Measurements from ENCODE around the gene ANTXR1.
"Not testable (repeated sequence)": the region's sequence is repeated elsewhere in the genome, so short reads cannot be mapped to it uniquely, and the experiment has no call there.

The ANTXR1 gene

DNA sequence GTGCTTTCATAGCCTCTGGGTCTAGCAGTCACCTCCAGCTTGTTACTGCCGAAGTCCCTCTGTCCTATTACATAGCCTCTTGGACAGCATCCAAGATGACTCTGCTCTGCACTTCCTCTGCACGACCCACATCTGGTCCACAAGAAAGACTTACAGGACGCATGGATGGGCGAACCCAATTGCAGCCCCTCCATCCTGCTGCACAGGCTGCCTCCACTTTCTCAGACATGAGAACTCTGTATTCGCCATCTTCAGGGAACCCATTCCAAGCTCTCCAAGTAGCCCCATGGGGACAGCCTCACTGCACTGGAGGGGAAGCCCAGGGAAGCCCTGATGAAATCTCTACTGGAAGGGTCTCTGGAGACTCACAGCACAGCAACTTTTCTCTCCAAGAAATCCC, 201.9 kb downstream of the ANTXR1 start:
- DNase-seq: peak; percentile 78

DNA sequence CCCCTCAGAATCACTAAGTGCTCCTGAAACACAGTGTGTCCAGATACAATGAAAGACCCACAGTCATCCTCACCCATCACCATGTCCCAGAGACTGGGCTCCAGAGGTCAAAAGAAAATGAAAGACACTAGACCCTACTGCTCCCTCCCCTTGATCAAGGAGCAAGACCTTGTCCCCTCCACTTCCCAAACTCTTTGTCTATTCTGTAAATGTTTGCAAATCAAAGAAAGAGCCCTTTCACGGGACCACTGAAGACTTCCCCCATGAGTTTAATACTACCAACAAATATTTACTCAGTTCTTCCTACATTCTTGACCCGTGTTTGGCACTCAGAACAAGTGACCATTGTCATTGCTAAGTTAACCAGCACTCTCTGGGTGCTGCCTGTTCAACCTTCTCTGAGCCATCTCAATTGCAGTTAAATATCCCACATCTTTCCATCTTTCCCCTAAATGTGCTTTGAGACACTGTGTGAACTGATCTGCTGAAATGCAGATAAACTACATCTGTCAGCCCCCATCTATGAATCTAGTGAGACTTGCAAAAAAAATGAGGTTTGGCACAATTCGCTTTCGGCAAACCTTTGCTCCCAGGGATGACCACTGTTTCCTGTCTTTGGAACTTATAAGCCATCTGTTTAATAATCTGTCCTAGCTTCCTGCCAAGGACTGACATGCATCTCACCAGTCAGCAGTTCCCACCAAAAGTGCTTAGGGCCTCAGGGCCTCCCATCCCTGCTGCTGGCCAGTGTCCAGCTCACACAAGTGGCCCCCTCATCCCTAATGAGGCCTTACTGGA, 203.8 kb downstream of the ANTXR1 start:
- DNase-seq: peak; percentile 64

DNA sequence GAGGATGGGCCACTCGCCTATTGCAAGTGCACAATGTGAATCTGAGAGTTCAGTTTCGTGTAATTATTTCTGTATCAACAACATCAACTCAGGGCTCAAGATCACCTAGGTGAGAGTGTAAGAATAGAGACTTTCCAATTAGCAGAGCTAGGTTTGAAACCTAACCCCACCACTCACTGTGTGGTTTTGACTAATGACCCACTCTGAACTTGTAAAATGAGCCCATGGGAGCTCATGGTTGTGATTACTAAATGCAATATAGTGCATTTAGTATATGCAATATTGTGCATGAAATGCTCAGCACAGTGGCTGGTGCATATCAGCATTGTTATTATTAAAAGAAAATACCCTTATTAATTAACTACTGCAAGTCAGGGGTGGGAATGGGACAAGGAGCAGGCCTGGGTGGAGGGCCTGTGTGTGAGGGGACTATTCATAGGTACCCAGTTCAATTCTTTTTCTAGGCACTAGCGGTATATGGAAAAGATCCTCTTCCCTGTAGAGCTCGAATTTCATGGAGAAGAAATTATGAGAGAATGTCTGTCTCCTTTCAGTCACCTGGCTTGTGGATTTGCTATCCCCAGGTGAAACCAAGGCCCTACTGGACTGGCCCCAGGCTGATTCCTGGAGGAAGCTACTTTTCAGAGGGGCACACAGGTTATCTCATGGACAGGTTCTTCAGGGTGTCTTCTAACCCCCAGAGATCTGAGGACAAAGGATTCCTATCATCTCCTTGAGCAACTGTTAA, 204.5 kb downstream of the ANTXR1 start:
- DNase-seq: no peak

DNA sequence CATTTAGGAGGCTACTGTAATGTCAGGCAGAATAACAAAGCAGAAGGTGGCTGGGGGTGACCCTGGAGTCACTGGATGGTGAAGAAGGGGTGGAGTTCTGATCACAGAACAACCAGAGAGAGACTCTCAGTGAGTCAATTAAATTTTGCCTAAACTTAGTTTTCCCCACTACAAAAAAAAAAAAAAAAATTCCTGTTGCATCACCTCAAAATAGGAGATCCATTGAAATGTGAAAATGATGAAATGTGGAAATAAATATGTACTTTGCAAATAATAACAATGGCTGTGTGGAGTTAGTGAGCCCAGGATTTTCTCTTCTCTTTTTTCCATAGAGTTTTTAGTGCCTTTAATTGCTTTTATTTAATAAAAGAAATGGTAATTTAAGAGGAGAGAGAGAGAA, 208.5 kb downstream of the ANTXR1 start:
- DNase-seq: no peak

DNA sequence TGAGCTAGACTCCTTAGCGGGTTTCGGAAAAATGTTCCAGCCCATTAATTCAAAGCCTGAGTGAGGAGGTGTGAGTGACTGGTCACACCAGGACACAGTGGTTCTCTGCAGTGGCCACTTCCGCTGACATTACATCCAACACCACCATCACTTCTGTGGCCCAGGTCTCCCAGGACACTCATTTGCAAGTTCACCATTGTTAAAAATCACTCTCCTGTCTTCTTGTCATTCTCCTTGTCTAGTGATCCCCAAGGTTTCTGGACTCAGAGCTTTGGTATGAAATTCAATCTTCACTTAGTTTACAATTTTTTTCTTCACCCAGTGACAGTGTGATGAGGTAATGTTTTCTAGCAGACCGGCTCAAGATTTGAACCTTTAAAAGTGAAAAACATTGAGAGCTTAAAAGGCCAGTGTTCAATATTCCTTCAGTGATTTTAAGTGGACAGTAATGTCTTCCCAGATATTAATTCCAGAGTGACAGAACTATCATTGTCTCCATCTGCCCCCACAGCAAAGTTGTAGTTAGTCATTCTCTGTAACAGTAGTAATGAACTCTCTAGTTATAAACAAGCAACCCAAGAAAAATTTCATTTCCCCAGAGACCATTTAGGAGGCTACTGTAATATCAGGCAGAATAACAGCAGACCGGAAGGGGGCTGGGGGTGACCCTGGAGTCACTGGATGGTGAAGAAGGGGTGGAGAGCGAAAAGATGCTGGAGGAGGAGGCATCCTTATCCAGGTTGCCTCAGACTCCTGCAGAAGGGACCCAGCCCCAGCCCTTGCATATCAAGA, 209.2 kb downstream of the ANTXR1 start:
- DNase-seq: peak; percentile 84

DNA sequence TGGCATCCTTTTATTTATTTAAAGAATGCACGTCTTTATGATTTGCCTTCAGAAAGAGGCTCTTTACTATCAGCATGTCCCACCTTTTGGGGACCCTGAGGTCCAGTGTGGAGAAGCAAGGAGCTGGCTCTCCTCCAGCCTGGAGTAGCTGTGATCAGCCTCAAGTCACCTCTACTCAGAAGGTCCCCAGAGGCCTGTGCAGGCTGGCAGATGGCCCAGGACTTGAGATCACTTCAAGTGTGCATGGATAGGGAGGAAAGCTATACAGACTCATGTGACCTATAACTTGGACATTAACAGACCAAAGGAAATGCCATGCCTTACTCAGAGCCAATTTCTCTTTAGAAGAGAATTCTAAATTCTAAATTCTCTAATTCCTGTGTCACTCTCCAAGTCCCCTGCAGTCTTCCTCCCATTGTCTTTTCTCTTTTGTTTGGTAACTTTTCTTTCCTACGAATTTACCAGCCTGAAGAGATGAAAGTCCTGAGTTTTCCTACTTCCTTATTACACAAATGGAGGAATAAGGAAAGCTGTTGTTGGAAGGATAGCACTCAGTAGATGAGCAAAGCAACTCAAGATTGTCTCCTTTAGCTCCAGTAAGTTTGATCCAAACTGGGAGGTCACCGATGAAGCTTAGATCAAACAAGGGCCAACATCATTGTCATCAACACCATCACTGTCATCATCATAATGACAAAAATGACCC, 210.1 kb downstream of the ANTXR1 start:
- peak; percentile 61 for DNase-seq

DNA sequence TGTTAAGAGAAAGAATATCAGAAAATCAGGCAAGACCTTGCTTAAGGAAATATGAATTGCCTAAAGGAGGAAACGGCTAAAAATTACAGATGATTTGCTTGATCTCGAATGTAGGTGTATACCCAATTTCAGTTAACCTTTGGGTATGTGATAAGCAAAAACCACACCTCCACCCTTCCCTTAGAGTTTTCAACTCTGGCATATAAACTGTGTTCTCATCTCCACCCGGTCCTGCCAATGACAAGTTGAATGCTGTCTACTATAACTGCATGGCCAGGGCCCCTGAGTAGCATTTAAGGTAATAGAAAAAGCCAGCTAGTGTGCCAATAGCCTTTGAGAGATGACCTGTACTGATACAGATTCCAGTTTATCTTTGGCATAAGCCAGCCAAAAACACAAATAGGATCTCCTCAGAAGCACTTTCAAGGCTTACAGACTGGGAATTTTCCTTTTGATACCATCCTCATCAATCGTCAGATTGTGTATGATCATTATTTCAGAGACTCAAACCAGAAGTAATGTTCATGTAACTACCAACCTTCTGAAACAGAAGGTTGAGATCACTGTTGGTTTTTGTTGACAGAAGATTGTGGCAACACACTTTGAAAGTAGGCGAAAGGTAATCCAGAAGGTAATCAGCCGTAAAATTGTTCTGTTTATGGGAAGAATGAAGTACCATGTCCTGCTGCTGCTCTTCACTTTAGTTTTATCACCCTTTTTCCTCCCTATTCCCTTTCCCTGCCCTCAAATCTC, 211.0 kb downstream of the ANTXR1 start:
- DNase-seq: no peak

DNA sequence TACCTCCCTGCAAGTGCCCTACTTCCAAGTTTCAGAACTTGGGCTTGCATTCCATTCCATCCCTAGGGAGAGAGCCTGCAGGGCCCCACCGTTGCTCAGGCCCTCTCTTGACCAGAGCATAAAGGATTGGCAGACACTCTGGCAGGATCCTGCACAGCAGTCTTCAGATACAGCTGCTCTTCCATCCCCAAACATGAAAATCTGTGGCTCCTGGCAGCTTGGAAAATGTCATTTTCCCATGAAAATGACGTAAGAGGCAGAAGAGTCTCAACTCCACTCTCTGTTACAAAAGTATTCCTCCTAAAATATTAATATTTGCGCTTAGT, 211.5 kb downstream of the ANTXR1 start:
- DNase-seq: no peak

DNA sequence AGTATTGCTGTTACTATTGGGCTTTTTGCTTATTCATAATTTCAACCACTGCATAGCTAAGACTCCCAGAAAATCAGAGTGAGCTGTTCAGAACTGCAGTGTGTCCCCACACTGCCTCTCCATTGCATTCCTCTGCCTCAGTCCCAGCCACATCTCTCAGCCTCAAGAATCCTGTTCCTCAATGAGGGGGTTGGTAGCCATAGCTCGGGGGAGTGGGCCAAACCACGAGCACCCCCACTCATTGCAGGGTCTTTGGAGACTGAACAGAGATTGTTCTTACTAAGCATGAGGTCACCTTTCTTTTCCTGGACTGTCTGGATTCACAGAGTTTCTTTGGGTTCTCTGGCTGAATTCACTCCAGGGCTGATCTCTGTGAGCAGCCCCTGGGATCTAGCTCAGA, 213.0 kb downstream of the ANTXR1 start:
- peak; percentile 90 for DNase-seq

DNA sequence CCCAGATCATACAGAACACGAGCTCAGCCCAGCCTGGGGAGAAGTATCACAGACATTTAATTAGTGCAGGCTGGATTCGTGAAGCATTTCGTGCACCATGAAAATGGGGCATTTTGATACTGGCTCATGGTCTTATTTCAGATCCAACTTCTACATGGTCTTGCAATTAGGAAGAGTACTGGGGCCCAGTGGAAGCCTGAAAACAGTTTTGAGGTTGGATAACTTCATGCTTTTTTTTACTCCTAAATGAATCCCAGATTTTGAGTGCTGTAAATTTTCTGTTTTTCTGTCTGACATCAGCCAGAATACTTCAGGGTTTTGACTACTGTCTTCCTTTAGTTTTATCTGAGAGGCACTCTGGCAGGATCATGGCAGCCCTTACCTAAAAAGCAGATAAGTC, 213.9 kb downstream of the ANTXR1 start:
- DNase-seq: peak; percentile 33

DNA sequence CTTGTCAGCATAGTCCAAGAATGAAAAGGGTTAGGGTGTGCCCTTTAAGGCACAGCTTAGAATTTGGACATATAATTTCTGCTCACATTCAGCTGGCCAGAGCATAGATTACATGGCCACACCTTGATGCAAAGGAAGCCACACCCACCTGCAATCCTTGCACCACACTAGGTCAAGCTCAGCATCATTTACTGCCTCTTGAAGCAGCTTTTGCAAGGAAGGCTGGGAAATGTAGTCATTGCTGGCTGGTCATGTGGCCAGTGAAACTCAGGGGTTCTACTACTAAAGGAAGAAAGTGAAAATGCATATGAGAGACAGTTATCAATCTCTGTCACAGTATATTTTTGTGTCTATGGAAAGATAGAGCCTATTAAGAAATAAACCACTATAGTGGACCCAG, 214.7 kb downstream of the ANTXR1 start:
- no peak for DNase-seq

DNA sequence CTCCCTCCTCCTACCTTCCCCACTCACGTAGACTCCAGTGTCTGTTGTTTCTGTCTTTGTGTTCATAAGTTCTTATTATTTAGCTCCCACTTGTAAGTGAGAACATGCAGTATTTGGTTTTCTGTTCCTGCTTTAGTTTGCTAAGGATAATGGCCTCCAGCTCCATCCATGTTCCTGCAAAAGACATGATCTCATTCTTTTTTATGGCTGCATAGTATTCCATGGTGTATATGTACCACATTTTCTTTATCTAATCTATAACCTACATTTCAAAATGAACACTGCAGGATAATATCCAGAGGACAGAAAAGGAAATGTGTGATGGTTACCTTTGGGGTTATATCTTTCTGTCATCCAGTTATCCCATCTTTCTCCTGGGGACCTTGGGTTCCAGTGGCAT, 218.0 kb downstream of the ANTXR1 start:
- not testable (repeated sequence) for DNase-seq

DNA sequence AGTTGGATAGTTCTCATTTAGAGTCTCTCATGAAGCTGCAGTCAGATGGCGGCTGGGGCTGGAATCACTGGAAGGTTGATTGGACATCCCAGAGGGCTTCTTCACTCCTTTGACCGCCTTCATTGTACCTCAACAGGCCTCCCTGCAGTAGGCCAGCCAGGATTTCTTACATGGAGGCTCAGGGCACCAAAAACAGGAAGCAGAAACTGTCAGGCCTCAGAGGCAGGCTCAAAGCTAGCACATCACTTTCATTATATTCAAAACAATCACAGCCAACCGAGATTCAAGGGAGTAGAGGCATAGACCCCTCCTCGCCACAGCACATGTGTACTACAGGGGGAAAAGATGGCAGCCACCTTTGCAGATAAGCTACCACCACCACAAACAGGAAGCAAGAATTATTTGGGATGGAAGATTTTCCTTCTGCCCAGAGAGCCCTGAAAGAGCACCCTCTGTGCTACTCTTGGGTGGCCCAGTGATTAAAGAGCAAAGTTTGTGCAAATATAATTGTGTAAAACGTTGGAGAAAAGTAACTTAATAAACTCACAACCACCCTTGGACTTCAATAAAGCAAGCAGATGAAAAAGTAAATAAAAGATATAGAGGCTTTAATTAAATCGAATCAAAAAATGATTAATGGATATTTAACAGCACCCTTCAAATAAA, 218.8 kb downstream of the ANTXR1 start:
- DNase-seq: no peak

DNA sequence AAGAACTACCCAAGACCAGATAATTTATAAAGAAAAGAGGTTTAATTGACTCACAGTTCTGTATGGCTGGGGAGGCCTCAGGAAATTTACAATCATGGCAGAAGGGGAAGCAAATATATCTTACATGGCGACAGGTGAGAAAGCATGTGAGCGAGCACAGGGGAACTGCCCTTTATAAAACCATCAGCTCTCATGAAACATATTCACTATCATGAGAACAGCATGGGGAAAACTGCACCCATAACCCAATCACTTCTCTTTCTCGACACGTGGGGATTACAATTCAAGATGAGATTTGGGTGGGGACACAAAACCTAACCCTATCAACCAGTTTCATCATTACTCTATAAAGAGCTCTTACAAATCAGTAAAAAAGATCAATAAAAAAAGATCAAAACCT, 222.9 kb downstream of the ANTXR1 start:
- not testable (repeated sequence) for DNase-seq

DNA sequence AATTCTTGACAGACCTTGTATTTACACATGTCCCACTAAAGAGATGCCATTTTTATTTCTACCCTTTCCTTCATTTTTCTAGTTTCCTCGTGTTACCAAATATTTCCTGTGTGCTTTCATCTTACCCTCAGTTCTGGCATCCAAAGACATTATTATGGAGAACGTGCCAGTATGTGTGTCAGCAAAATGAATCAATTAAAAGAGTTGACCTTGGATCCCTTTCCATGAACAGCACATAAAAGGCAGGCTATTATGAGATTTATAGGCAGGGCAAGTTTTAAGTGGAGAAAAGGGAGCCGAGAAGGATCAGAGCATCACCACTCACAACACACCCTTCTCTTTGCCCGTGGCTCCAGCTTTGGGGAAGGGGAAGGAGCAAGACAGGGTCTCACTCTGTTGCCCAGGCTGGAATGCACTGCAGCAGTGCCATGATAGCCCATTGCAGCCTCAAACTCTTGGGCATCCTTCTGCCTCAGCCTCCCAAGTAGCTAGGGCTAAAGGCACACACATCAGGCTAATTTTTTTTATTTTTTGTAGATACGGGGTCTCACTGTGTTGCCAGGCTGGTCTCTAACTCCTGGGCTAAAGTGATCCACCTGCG, 224.2 kb downstream of the ANTXR1 start:
- peak; percentile 39 for DNase-seq

DNA sequence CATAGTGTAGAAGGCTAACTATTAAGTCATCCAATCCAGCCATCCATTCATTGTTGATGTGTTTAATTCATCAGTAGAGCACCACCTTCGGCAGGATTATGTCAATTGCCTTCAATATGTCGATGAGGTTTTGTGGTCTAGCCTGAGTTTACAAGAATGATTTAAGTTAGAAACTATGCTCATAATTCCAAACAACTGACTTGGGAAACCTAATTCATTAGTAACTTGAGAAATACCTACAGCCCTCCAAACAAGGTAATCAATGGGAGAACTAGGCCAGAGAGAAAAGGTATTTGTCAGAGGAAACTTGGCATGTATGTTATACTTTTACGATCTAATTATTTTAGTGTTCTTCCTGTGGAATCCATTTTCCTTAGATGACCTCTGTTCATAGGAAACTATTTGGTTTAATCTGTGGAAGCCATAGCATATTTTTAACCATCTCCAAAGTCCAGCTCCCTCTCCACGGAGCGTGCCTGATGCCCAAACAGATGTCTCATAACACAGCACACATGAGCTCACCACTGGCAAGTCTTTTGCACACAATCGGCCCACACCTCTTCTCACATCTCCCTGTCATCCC, 225.6 kb downstream of the ANTXR1 start:
- peak; percentile 94 for DNase-seq

DNA sequence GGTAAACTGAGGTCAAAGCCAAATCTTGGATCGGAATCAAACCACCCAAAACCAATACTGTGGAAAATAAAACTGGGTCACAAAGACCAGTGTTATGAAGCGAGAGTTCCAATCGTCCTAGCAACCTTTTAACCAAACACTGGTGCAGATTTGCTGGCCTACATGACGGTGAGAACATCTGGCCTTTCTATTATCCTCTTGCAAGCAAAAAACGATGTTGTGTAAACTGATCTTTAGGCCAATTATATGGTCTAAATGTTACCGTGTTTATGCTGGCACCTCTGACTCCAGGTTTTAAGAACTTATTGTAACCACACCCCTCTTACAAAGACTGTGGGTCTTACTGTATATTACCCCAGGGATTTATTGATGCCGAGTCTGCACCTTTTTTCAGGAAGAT, 228.1 kb downstream of the ANTXR1 start:
- no peak for DNase-seq

DNA sequence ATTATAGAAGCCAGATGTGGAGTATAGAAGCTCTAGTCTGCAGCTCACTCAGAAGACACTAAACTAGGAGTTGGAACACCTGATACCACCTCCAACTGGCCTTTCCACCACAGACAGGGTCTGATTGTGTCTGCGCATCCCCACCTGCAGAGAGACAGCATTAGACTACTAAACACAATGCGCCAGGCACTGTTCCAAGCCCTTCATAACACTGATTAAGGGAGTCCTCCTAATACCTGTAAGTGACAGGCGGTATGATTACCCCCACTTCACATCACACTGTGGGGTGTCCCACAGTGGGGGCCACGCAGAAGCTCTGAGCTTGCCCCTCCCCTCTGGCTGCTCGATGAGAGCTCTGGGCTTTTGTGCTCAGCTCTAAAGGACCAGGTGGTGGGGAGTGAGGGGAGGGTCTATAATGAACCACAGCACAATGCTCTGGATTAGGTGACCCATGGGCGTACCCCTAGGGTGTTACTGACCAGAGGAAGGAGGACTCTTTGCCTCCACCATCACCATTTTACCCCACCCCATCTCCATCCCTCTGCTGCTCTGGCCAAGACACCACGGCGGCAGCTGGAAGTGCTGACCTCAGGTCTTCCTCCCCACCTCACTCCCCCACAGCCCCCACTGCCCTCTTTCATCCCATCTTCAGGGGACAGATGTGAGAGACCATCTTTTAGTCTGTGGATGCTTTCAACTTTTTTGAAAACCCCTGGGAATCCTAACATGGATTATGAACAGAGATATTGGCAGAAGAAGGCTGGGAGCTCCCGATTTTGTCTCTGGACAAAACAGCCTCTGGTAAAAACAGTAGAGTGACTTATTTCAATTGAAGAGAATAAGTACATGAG, 228.9 kb downstream of the ANTXR1 start:
- DNase-seq: no peak

DNA sequence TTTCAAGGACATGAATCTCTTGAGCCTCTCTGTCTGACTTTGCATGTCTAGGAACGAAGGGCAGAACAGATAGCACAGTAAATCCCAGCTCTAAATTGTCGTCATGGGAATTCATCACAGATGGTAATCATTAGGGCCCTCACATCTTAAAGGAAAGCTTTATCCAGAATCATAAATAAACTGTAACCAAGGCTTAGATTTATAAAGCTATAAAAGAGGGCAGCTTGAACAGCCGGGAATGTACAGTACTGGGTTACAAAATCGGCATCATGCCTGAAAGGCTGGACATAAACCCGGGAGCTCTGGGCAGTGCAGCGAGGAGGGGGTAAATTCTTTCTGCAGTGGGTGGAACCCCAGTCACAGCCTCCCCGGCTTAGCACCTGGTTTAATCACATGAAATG, 229.7 kb downstream of the ANTXR1 start:
- DNase-seq: peak; percentile 99

DNA sequence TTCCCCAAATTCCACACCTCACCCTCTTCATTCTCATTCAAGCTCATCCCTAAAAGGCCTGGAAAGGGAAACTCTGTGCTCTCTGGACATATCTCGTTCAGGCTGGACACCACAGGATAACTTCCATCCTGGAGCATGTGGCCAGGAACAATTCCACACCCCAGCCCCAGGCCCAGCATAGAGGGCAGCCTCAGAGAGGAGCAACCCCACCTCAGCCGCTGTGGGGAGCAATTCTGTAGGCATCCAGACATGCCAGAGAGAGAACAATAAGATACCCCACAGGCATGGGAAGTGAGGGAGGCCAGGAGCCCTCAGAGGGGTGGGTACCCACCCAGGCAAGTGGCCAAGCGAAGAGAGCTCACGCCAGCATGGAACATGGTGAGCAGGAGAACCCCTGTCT, 230.7 kb downstream of the ANTXR1 start:
- no peak for DNase-seq

Measured in fibroblast of skin of right quadriceps (primary cell).